HUDEP-2 (cell line): ENCODE measurements around the gene MAPKBP1.

ENCODE experiments used
- DNase-seq, 76 experiments: peaks; one replicate each; lab custom pipeline; 2025; ENCODE audit not compliant: unreplicated experiment in 76 of 76; lab: John Stamatoyannopoulos, UW

MAPKBP1 gene

DNA sequence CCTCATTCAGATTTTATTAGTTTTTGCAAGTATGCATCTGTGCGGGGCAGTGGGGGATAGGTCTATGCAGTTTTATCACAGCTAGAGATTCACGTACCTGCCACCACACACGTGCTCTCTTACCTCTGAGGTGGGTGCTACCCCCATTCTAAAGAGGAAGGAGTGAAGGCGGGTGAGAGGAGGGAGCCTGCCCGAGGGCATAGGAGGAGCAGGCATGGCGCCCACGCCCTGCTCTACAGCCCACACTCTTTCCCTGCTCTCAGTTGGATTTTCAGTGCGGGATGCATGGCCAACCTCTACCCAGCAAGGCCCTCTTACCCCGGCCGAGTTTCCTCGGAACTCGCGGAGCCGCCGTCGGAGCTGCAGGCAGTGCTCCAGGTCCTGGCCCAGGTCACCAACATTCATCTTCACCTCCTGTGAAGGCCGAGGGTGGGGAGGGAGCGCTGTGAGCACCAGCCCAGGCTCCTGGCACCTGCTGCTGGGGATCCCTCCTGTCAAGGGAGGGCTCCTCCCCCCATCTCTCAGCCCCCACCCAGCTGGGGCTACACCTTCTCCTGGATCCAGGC is 91.3 kb downstream of the MAPKBP1 start:
- no peak for DNase-seq

GRCh38 chr15:41866263-41866703 is 92.0 kb downstream of the MAPKBP1 start:
- no peak for DNase-seq

GRCh38 chr15:41866872-41867579 is 92.7 kb downstream of the MAPKBP1 start:
- DNase-seq: no peak

DNA sequence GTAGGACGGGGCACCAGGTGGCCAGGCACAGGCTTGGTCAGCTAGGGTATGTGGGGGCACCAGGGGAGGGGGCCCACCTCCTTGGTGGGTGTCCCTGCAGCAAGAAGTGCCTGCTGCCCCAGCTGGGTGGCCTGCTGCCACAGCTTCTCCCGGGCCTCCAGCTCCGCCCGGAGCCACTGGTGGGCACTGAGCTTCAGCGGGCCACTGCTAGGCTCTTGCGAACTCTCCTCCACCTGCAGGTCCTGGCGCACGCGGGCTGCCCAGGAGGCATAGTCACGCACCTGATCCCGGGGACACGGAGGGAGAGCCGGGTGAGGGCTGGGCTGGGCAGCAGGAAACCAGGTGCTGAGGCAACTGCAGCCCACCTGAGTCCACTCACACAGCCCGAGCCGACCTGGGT is 94.0 kb downstream of the MAPKBP1 start:
- DNase-seq: no peak

DNA sequence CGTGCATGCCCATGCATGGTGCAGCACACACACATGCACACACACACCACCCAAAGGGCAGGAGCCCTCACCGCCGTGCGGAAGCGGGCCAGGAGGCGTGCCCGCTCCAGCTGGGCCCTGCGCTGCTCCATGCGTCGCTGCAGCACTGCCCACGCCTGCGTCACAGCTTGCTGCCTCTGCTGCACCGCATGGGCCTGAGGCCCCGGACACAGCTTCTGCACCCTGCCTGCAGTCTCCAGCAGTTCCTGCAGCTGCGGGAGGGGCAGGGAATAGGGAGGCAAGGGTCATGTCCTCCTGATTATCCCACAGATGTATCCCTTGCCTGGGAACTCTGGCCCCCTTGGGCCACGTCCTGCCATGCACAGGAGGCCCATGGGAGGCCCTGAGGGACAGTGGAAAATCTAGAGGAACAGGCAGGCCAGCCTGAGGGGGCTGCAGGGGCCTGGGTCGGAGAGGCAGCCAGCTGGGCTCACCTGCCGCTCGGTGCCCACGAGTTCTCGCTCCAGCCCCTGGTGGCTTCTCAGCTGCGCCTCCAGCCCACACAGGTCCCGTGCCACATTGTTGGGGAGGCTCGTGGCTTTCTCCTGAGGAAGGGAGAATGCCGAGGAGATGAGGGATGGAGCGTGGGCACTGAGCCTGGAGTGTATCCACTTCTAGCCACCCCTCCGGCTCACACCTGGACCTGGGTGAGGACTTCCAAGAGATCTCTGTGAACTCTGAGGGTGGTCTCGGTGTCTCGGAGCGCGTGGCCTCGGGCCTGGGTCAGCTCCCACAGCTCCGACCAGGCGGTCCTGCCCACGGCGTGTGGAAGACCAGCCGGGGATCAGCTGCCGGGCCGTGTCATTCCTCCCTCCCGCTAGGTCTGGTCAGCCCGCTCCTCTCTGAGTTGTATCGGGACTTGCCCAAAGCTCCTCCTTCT is 95.7 kb downstream of the MAPKBP1 start:
- no peak for DNase-seq

GRCh38 chr15:41870689-41871081 is 96.4 kb downstream of the MAPKBP1 start:
- DNase-seq: no peak

- DNase-seq: no peak
Measured at GRCh38 chr15:41871175-41871905, 97.1 kb downstream of the MAPKBP1 start.

- no peak for DNase-seq
Measured at GRCh38 chr15:41872166-41872747, 98.0 kb downstream of the MAPKBP1 start.

GRCh38 chr15:41873711-41874110 is 99.4 kb downstream of the MAPKBP1 start:
- DNase-seq: no peak

DNA sequence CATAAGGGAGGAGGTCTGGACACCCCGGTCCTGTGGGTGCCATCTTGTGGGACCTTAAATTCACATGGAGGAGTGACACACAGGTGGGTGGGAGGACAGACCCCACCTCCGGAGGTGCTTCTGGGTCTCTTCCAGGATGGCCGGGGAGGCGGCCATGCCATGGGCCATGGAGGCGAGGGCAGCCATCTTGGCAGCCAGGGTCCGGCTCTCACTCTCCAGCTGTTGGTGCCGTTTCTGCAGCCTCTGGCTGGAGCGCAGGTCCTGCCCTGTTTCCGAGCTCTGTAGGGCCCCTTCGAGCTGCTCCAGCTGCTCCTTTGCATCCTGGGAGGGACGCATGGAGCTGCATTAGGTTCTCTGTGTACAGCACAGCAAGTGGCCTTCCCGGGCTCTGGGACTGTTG is 100.5 kb downstream of the MAPKBP1 start:
- DNase-seq: no peak

- DNase-seq: no peak
Measured at GRCh38 chr15:41876007-41876406, 101.7 kb downstream of the MAPKBP1 start.

- no peak for DNase-seq
Measured at GRCh38 chr15:41876689-41877088, 102.4 kb downstream of the MAPKBP1 start.
